PFSK-1 (cell line): Measurements from ENCODE around the gene PPP2R2C.

ENCODE experiments used
- FOXP2 ChIP-seq: optimal IDR thresholded peaks from 2 replicates; pipeline ENCODE3; 2011; ENCODE audit warnings: borderline replicate concordance, control low read depth, inconsistent platforms; ENCODE audit not compliant: insufficient read depth; ENCODE audit errors: extremely low read length, extremely low read depth
- POLR2AphosphoS5 ChIP-seq: IDR thresholded peaks from 2 replicates; pipeline ENCODE4 v1.6.1; 2012; ENCODE audit warnings: low read depth, mild to moderate bottlenecking, control low read depth, low read length, moderate library complexity
- REST ChIP-seq, 2 experiments: IDR thresholded peaks; 2 replicates each; pipeline versions ENCODE4 v1.6.1 to v1.8.0; 2011 to 2012; ENCODE audit warnings: low read depth in 2 of 2, low read length in 2 of 2, control low read depth in 1 of 2, inconsistent platforms in 1 of 2, mild to moderate bottlenecking in 1 of 2, moderate library complexity in 1 of 2; ENCODE audit not compliant: insufficient read depth in 1 of 2
- SIN3A ChIP-seq: IDR thresholded peaks from 2 replicates; pipeline ENCODE4 v1.6.1; 2012; ENCODE audit warnings: mild to moderate bottlenecking, low read length, moderate library complexity, borderline replicate concordance; ENCODE audit not compliant: insufficient read depth
- TAF1 ChIP-seq: IDR thresholded peaks from 2 replicates; pipeline ENCODE4 v1.6.1; 2012; ENCODE audit warnings: low read length, control low read depth, borderline replicate concordance; ENCODE audit not compliant: insufficient read depth

Gene PPP2R2C

GRCh38 chr4:6290769-6291547, 181.5 kb downstream of the PPP2R2C start:
- TF ChIP-seq REST (IDR thresholded peaks at IDR 0.05; ENCODE audit: insufficient read depth in 1 of 2, low read depth in 2 of 2, low read length in 2 of 2), result no peak
- TF ChIP-seq TAF1, result no peak
- no peak for TF ChIP-seq SIN3A
- TF ChIP-seq POLR2AphosphoS5, result no peak
- TF ChIP-seq FOXP2, result no peak

- TF ChIP-seq POLR2AphosphoS5, result no peak
- TF ChIP-seq SIN3A, result no peak
- TF ChIP-seq REST (IDR thresholded peaks at IDR 0.05; ENCODE audit: insufficient read depth in 1 of 2, low read depth in 2 of 2, low read length in 2 of 2), result no peak
Observed at GRCh38 chr4:6290256-6290655, 182.2 kb downstream of the PPP2R2C start.

- TF ChIP-seq SIN3A (no peak), FOXP2 (no peak), REST (IDR thresholded peaks at IDR 0.05; ENCODE audit: insufficient read depth in 1 of 2, low read depth in 2 of 2, low read length in 2 of 2) (no peak), TAF1 (no peak), POLR2AphosphoS5 (no peak)
Observed at GRCh38 chr4:6288871-6289270, 183.5 kb downstream of the PPP2R2C start.

- TF ChIP-seq TAF1 (no peak), POLR2AphosphoS5 (no peak)
Observed at GRCh38 chr4:6288342-6288741, 184.1 kb downstream of the PPP2R2C start.

GRCh38 chr4:6287017-6287788, 185.2 kb downstream of the PPP2R2C start:
- TF ChIP-seq TAF1 (no peak), POLR2AphosphoS5 (no peak), SIN3A (no peak), REST (IDR thresholded peaks at IDR 0.05; ENCODE audit: insufficient read depth in 1 of 2, low read depth in 2 of 2, low read length in 2 of 2) (no peak)
